ENCODE measurements around the gene DDR2.

GRCh38 chr1:162656266-162656665 is 24.0 kb downstream of the DDR2 start:
- no peak for TF ChIP-seq POLR2A (IDR thresholded peaks at IDR 0.05)
- TF ChIP-seq POLR2AphosphoS5 (IDR thresholded peaks at IDR 0.05) = no peak
- TF ChIP-seq CTCF (IDR thresholded peaks at IDR 0.05) = no peak
